ENCODE measurements around the gene LIN28B.

DNA sequence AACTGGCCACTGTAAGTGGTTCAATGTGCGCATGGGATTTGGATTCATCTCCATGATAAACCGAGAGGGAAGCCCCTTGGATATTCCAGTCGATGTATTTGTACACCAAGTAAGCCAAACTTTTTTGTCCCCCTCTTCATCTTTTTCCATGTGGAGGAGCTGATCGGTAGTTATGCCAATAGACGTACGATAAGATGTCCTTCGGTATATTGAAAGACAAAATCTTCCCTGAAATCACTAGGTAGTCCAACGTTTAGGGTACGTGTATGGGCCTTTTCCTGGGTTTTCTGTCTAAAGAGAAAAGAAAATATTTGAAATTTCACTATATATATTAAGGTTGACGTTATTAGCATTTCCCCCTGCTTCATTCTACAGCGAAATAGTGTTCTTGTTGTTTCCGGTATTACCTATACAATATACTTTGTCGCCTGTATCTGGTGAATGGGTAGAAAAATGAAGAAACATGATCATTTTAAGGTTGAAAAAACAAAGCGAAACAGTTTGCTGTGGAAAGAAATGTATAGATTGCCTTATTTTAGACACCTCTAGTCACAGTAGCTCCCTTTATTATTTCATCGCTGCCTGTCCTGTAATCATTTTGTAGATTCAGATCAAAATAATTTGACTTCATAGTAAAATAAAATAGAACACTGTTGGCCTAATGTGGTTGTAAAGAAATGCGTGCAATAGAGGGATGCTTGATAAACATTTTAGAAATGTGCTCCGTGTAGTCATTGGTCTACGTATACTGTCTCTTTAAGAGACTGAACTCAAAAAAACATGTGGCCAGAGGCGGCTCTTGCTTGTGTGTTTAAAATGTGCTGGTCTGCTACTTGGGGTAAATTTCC lies 1.5 kb downstream of the LIN28B start:
- TF ChIP-seq POLR2AphosphoS5 (IDR thresholded peaks at IDR 0.05; ENCODE audit: low read depth, low read length) = no peak
- no peak for TF ChIP-seq POLR2A (IDR thresholded peaks at IDR 0.05; ENCODE audit: low read depth, low read length)
